CD4-positive, alpha-beta T cell (primary cell): ENCODE measurements around the gene VASP. TPM values are rescaled to one million over a fixed set of nuclear protein-coding genes. Genes with fewer than 3 reads are reported as not detected.

Source experiments
- ATAC-seq: fragments of 200-7000 bp; cut with Tn5 transposase; one replicate; pipeline ENCODE4 v1.10.0; 2022; ENCODE audit warnings: mild to moderate bottlenecking; ENCODE audit not compliant: poor library complexity
- CTCF ChIA-PET: fragments of 350-600 bp; sonication (Branson Sonifier 250); formaldehyde crosslinking; loops from one replicate; lab custom pipeline; 2021; ENCODE audit warnings: antibody characterized with exemption, inconsistent platforms; lab: Charles Lee
- POLR2A ChIA-PET: fragments of 350-600 bp; sonication (Branson Sonifier 250); formaldehyde crosslinking; loops from one replicate; lab custom pipeline; 2021; ENCODE audit warnings: antibody characterized with exemption, inconsistent platforms; lab: Charles Lee
- DNase-seq, 14 experiments: peaks; one replicate each; pipeline ENCODE4 v3.0.0-alpha.2; 2013 to 2020; ENCODE audit warnings: mixed read lengths in 2 of 14
- H3K27ac ChIP-seq, 2 donors: one replicate each; pipeline versions ENCODE4 v1.5.1 to v1.7.0; 2013; ENCODE audit warnings: low read length in 2 of 2, low read depth in 1 of 2, mild to moderate bottlenecking in 1 of 2
- H3K27me3 ChIP-seq, 2 experiments: 1 replicate in 1 of 2; 2 replicates in 1 of 2; pipeline versions ENCODE4 v1.6.1 to v1.7.0; 2013; ENCODE audit warnings: low read length in 2 of 2, control low read depth in 1 of 2, mild to moderate bottlenecking in 1 of 2, moderate library complexity in 1 of 2; ENCODE audit not compliant: insufficient read depth in 2 of 2, control insufficient read depth in 1 of 2
- H3K36me3 ChIP-seq: one replicate; pipeline ENCODE4 v1.6.1; 2013; ENCODE audit warnings: low read length, control low read depth; ENCODE audit not compliant: insufficient read depth
- H3K4me1 ChIP-seq: one replicate; pipeline ENCODE4 v1.6.1; 2013; ENCODE audit warnings: low read length, control low read depth; ENCODE audit not compliant: insufficient read depth
- H3K4me3 ChIP-seq: one replicate; pipeline ENCODE4 v1.5.1; 2013; ENCODE audit warnings: mild to moderate bottlenecking, low read length, moderate library complexity
- H3K9me3 ChIP-seq, 2 experiments: 1 replicate in 1 of 2; 2 replicates in 1 of 2; pipeline versions ENCODE4 v1.6.1 to v1.7.0; 2013; ENCODE audit warnings: low read length in 2 of 2, mild to moderate bottlenecking in 2 of 2, control low read depth in 1 of 2, moderate library complexity in 1 of 2; ENCODE audit not compliant: control insufficient read depth in 1 of 2, insufficient read depth in 1 of 2
- H3K27ac Mint-ChIP-seq: one replicate; pipeline ENCODE4 v1.8.0; 2020; ENCODE audit warnings: mixed read lengths
- H3K27me3 Mint-ChIP-seq: one replicate; pipeline ENCODE4 v1.8.0; 2021; ENCODE audit warnings: mixed read lengths
- H3K36me3 Mint-ChIP-seq: one replicate; pipeline ENCODE4 v1.8.0; 2021; ENCODE audit warnings: low read depth, mixed read lengths
- H3K4me1 Mint-ChIP-seq: one replicate; pipeline ENCODE4 v1.8.0; 2021; ENCODE audit warnings: low read depth, mixed read lengths
- H3K4me3 Mint-ChIP-seq: one replicate; pipeline ENCODE4 v1.8.0; 2020; ENCODE audit warnings: mild to moderate bottlenecking, mixed read lengths
- H3K9me3 Mint-ChIP-seq: one replicate; pipeline ENCODE4 v1.8.0; 2020; ENCODE audit warnings: mixed read lengths
- CTCF ChIP-seq: fragments of 200-600 bp; IDR thresholded peaks from one replicate; pipeline ENCODE4 v1.8.0; 2022; ENCODE audit warnings: antibody characterized with exemption, mild to moderate bottlenecking
- intact Hi-C, 2 experiments: fragments of 100-400 bp; cut with DNase I in 1 of 2; cut with micrococcal nuclease in 1 of 2; formaldehyde crosslinking; loops; one replicate each; pipeline versions ENCODE4 v1.15.1 to v1.9.0; 2023 to 2025; cut with DNase I, micrococcal nuclease
- total RNA-seq, 174 experiments: library from RNA in 2 of 174; stranded (reverse) in 2 of 174; gene quantifications; one replicate each; pipeline ENCODE4 v1.2.3 and lab custom pipeline; 2021 to 2026

The VASP gene
- total RNA-seq, 2 experiments from 2014 or later, result 49.9 to 55.5 TPM

- no peaks in the 10 kb centered on the region for H3K27me3 Mint-ChIP-seq
- H3K4me1 Mint-ChIP-seq, result peaks cover 23% of the 10 kb centered on the region
- ATAC-seq, result no peak
- peaks cover 0 to 7% of the 10 kb centered on the region in 2 experiments for H3K9me3 ChIP-seq
- TF ChIP-seq CTCF, result no peak
- POLR2A ChIA-PET, result interaction anchor here (1.0 kb wide), 1 partner anchor 30 kb away, joined by 3 read pairs; no protein-coding TSS in a partner anchor
- no peaks in the 10 kb centered on the region for H3K9me3 Mint-ChIP-seq
- intact Hi-C loops, result no loop called here
- CTCF ChIA-PET, result interaction anchor here (1.3 kb wide), 1 partner anchor 30 kb away, joined by 5 read pairs; no protein-coding TSS in a partner anchor
- no peak overlapping the region for H3K27ac Mint-ChIP-seq
- peaks cover 33% of the 10 kb centered on the region for H3K36me3 ChIP-seq
- H3K27ac ChIP-seq, result no peak overlapping the region
- no peak for DNase-seq
- H3K4me1 ChIP-seq, result peaks cover 18% of the 10 kb centered on the region
- H3K4me3 ChIP-seq, result no peak overlapping the region
- H3K27me3 ChIP-seq, result no peaks in the 10 kb centered on the region
- peaks cover 42% of the 10 kb centered on the region for H3K36me3 Mint-ChIP-seq
- H3K4me3 Mint-ChIP-seq, result peak overlapping the region; percentile 34
Observed at GRCh38 chr19:45528149-45528743, 21.0 kb downstream of the VASP start.

GRCh38 chr19:45528744-45529419 lies 21.6 kb downstream of the VASP start:
- ChIA-PET CTCF (no interaction called here), POLR2A (no interaction called here)
- peak; percentile 68 for ATAC-seq
- Mint-ChIP-seq H3K9me3 (no peaks in the 10 kb centered on the region), H3K4me1 (peaks cover 18% of the 10 kb centered on the region), H3K4me3 (peak overlapping the region; percentile 65), H3K27ac (no peak overlapping the region), H3K27me3 (no peaks in the 10 kb centered on the region), H3K36me3 (peaks cover 36% of the 10 kb centered on the region)
- Histone ChIP-seq H3K4me1 (peaks cover 13% of the 10 kb centered on the region), H3K27ac (no peak overlapping the region), H3K4me3 (peak overlapping the region; percentile 10), H3K36me3 (peaks cover 32% of the 10 kb centered on the region), H3K27me3 (no peaks in the 10 kb centered on the region), H3K9me3 (peaks cover 0 to 7% of the 10 kb centered on the region in 2 experiments)
- intact Hi-C loops, result no loop called here
- DNase-seq, result peak in 6 of 14 experiments; percentile 20 to 52 (median 30)
- TF ChIP-seq CTCF, result no peak

GRCh38 chr19:45529420-45529785 lies 22.1 kb downstream of the VASP start:
- Histone ChIP-seq H3K27me3 (no peaks in the 10 kb centered on the region), H3K36me3 (peaks cover 26% of the 10 kb centered on the region), H3K4me1 (peaks cover 13% of the 10 kb centered on the region), H3K27ac (no peak overlapping the region), H3K4me3 (peak overlapping the region; percentile 10), H3K9me3 (peaks cover 0 to 7% of the 10 kb centered on the region in 2 experiments)
- peaks cover 31% of the 10 kb centered on the region for H3K36me3 Mint-ChIP-seq
- no peak for ATAC-seq
- H3K4me3 Mint-ChIP-seq, result peak overlapping the region; percentile 65
- ChIA-PET POLR2A (no interaction called here), CTCF (no interaction called here)
- peaks cover 16% of the 10 kb centered on the region for H3K4me1 Mint-ChIP-seq
- intact Hi-C loops, result no loop called here
- DNase-seq, result no peak
- no peak overlapping the region for H3K27ac Mint-ChIP-seq
- no peaks in the 10 kb centered on the region for H3K27me3 Mint-ChIP-seq
- H3K9me3 Mint-ChIP-seq, result no peaks in the 10 kb centered on the region
- no peak for TF ChIP-seq CTCF
